Measurements from ENCODE around the gene HCN4. TPM values are rescaled to one million over a fixed set of nuclear protein-coding genes. Genes with fewer than 3 reads are reported as not detected.

The HCN4 gene
- total RNA-seq, 1 donor from 2014 or later = 3.8 TPM

GRCh38 chr15:73284090-73284716, 84.6 kb downstream of the HCN4 start:
- no peaks in the 10 kb centered on the region for H3K27me3 Mint-ChIP-seq

GRCh38 chr15:73283366-73283962, 85.3 kb downstream of the HCN4 start:
- Mint-ChIP-seq H3K4me3 (no peak overlapping the region), H3K27me3 (no peaks in the 10 kb centered on the region), H3K27ac (no peak overlapping the region), H3K4me1 (ENCODE audit: unreplicated experiment) (no peaks in the 10 kb centered on the region), H3K36me3 (peaks cover 22% of the 10 kb centered on the region), H3K9me3 (no peaks in the 10 kb centered on the region)
- no peak for DNase-seq (ENCODE audit: extremely low spot score, unreplicated experiment)
- no peak for TF ChIP-seq CTCF (conservative IDR thresholded peaks at IDR 0.05)

More at GRCh38 chr15:73284090-73284716, 84.6 kb downstream of the HCN4 start:
- no peak for DNase-seq (ENCODE audit: extremely low spot score, unreplicated experiment)
- TF ChIP-seq CTCF (conservative IDR thresholded peaks at IDR 0.05) = peak; percentile 40
- Mint-ChIP-seq H3K4me1 (ENCODE audit: unreplicated experiment) (no peaks in the 10 kb centered on the region), H3K4me3 (no peak overlapping the region), H3K27ac (no peak overlapping the region), H3K36me3 (peaks cover 28% of the 10 kb centered on the region), H3K9me3 (no peaks in the 10 kb centered on the region)

DNA sequence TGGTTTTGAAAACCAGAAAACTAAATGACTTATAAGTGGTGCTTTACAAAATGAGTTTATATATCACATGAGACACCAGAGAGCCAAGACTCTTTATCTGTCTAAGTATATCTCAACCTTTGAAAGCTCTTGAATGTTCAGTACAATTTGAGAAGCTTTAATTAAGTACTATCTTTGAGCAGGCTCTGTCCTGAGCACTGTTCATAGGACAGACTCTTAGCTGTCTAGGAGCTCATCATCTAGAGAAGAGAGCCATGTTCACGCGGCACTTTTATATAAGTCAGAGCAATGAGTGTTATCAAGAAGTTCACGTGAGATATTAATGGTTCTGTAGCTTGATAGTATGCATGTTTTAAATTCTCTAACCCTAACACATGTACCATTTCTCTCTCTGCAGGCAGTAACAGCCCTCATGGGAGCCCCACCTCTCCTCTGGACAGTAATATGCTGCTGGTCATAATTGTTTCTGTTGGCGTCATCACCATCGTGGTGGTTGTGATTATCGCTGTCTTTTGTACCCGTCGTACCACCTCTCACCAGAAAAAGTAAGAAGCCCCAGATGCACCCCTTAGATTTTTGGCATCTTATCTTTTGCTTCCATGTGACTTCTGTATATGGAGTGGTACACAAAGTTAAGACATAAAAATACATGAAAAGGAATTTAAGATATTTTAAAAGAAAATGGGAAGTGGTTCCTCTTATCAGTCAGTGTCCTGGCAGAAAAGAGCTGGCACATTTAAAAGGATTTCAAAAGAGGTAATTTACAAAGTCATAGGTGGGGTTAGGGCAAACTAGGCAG, 86.0 kb downstream of the HCN4 start:
- Mint-ChIP-seq H3K27ac (no peak overlapping the region), H3K36me3 (peaks cover 18% of the 10 kb centered on the region), H3K9me3 (no peaks in the 10 kb centered on the region), H3K4me3 (no peak overlapping the region), H3K4me1 (ENCODE audit: unreplicated experiment) (no peaks in the 10 kb centered on the region), H3K27me3 (no peaks in the 10 kb centered on the region)
- no peak for DNase-seq (ENCODE audit: extremely low spot score, unreplicated experiment)
- TF ChIP-seq CTCF (conservative IDR thresholded peaks at IDR 0.05) = no peak

GRCh38 chr15:73275862-73276261, 92.9 kb downstream of the HCN4 start:
- Mint-ChIP-seq H3K9me3 (no peaks in the 10 kb centered on the region), H3K4me1 (ENCODE audit: unreplicated experiment) (peaks cover 10% of the 10 kb centered on the region), H3K4me3 (no peak overlapping the region), H3K36me3 (peaks cover 15% of the 10 kb centered on the region), H3K27ac (no peak overlapping the region), H3K27me3 (no peaks in the 10 kb centered on the region)
- DNase-seq (ENCODE audit: extremely low spot score, unreplicated experiment) = no peak
- TF ChIP-seq CTCF (conservative IDR thresholded peaks at IDR 0.05) = no peak

GRCh38 chr15:73273181-73274002, 95.4 kb downstream of the HCN4 start:
- Mint-ChIP-seq H3K36me3 (peaks cover 18% of the 10 kb centered on the region), H3K9me3 (no peaks in the 10 kb centered on the region), H3K27ac (no peak overlapping the region), H3K27me3 (no peaks in the 10 kb centered on the region), H3K4me3 (no peak overlapping the region), H3K4me1 (ENCODE audit: unreplicated experiment) (peaks cover 10% of the 10 kb centered on the region)
- DNase-seq (ENCODE audit: extremely low spot score, unreplicated experiment) = no peak
- TF ChIP-seq CTCF (conservative IDR thresholded peaks at IDR 0.05) = peak; percentile 87
